Caco-2 (cell line): ENCODE measurements around the gene IL36B. TPM values are rescaled to one million over a fixed set of nuclear protein-coding genes. Genes with fewer than 3 reads are reported as not detected.

Experiments used
- BruUV-seq: library from RNA; stranded (reverse); fragments of 400-500 nt; replicated peaks from 2 replicates; lab custom pipeline; 2021; lab: Mats Ljungman, UMichigan
- CTCF ChIA-PET: fragments of 300-600 bp; sonication (Branson Sonifier 250); formaldehyde crosslinking; loops from one replicate; lab custom pipeline; 2022; ENCODE audit warnings: antibody characterized with exemption; lab: Charles Lee
- POLR2A ChIA-PET: fragments of 300-600 bp; sonication (Branson Sonifier 250); formaldehyde crosslinking; loops from one replicate; lab custom pipeline; 2022; ENCODE audit warnings: antibody characterized with exemption; lab: Charles Lee
- DNase-seq, 2 experiments: peaks; one replicate each; pipeline versions ENCODE4 v3.0.0 to v3.0.0-alpha.2; 2020 to 2022
- H3K27me3 ChIP-seq: replicated peaks from 2 replicates; pipeline ENCODE4 v1.6.0; 2011; ENCODE audit warnings: low read length; ENCODE audit not compliant: control insufficient read depth, insufficient read depth
- H3K36me3 ChIP-seq: 2 replicates; pipeline ENCODE4 v1.5.1; 2011; ENCODE audit warnings: low read length; ENCODE audit not compliant: control insufficient read depth, insufficient read depth
- H3K4me1 ChIP-seq: fragments of 250-450 bp; sonication (Bioruptor Pico); 2 replicates; pipeline ENCODE4 v1.5.1; 2020; ENCODE audit warnings: mild to moderate bottlenecking
- H3K4me3 ChIP-seq: 2 replicates; pipeline ENCODE4 v1.5.1; 2011; ENCODE audit warnings: low read depth, mild to moderate bottlenecking, control low read depth, low read length
- H3K9me3 ChIP-seq: fragments of 250-450 bp; sonication (Bioruptor Pico); 2 replicates; pipeline ENCODE4 v1.5.1; 2020; ENCODE audit warnings: mild to moderate bottlenecking, moderate library complexity
- H3K27ac Mint-ChIP-seq: one replicate; pipeline ENCODE4 v1.8.0; 2022; ENCODE audit warnings: mixed read lengths; ENCODE audit not compliant: unreplicated experiment
- H3K27me3 Mint-ChIP-seq: one replicate; pipeline ENCODE4 v1.8.0; 2022; ENCODE audit warnings: mixed read lengths; ENCODE audit not compliant: insufficient read depth, unreplicated experiment
- H3K36me3 Mint-ChIP-seq: one replicate; pipeline ENCODE4 v1.8.0; 2022; ENCODE audit warnings: mild to moderate bottlenecking, mixed read lengths; ENCODE audit not compliant: insufficient read depth, unreplicated experiment
- H3K4me1 Mint-ChIP-seq: one replicate; pipeline ENCODE4 v1.8.0; 2022; ENCODE audit warnings: low read depth, mixed read lengths; ENCODE audit not compliant: unreplicated experiment
- H3K4me3 Mint-ChIP-seq: one replicate; pipeline ENCODE4 v1.8.0; 2022; ENCODE audit warnings: mild to moderate bottlenecking, moderate library complexity, mixed read lengths; ENCODE audit not compliant: unreplicated experiment
- H3K9me3 Mint-ChIP-seq: one replicate; pipeline ENCODE4 v1.8.0; 2022; ENCODE audit warnings: mixed read lengths; ENCODE audit not compliant: unreplicated experiment
- CTCF ChIP-seq, 2 experiments: fragments of 200-600 bp in 1 of 2; IDR thresholded peaks; 1 replicate in 1 of 2; 2 replicates in 1 of 2; pipeline versions ENCODE4 v1.5.1 to v1.8.0; 2011 to 2022; ENCODE audit warnings: antibody characterized with exemption in 1 of 2, control low read depth in 1 of 2, inconsistent platforms in 1 of 2, low read depth in 1 of 2, low read length in 1 of 2, mild to moderate bottlenecking in 1 of 2, moderate library complexity in 1 of 2; ENCODE audit not compliant: insufficient read depth in 1 of 2, severe bottlenecking in 1 of 2, unreplicated experiment in 1 of 2
- intact Hi-C: fragments of 100-400 bp; cut with micrococcal nuclease; formaldehyde crosslinking; loops from one replicate; pipeline ENCODE4 v1.10.0; 2022; ENCODE audit not compliant: unreplicated experiment
- total RNA-seq: library from RNA; stranded (reverse); gene quantifications from 2 replicates; pipeline ENCODE4 v1.2.3, GENCODE V29; 2022

Gene IL36B
- total RNA-seq, 1 experiment from 2014 or later = not detected

GRCh38 chr2:113083296-113083695, 30.6 kb upstream of the IL36B start:
- ChIA-PET POLR2A (no interaction called here), CTCF (interaction anchor here (0.6 kb wide), 1 partner anchor 127 kb away, joined by 3 read pairs; no protein-coding TSS in a partner anchor)
- DNase-seq = no peak
- Mint-ChIP-seq H3K27ac (no peak overlapping the region), H3K27me3 (peaks cover 6% of the 10 kb centered on the region), H3K4me3 (no peak overlapping the region), H3K4me1 (no peaks in the 10 kb centered on the region), H3K36me3 (no peaks in the 10 kb centered on the region), H3K9me3 (no peaks in the 10 kb centered on the region)
- H3K27me3 ChIP-seq = no peaks in the 10 kb centered on the region; the same call in 1 of the 2 replicates
- no peaks in the 10 kb centered on the region for H3K9me3 ChIP-seq
- no peak overlapping the region for H3K4me3 ChIP-seq
- no peak for TF ChIP-seq CTCF (IDR thresholded peaks at IDR 0.05; ENCODE audit: insufficient read depth in 1 of 2, low read depth in 1 of 2, low read length in 1 of 2, severe bottlenecking in 1 of 2, unreplicated experiment in 1 of 2)
- no peaks in the 10 kb centered on the region for H3K36me3 ChIP-seq
- no TSS peak for BruUV-seq
- intact Hi-C loops = loop anchor here (5.0 kb wide), 3 partner anchors 99 to 309 kb away; no protein-coding TSS in a partner anchor
- no peaks in the 10 kb centered on the region for H3K4me1 ChIP-seq

GRCh38 chr2:113081488-113082210, 29.0 kb upstream of the IL36B start:
- H3K4me3 ChIP-seq = no peak overlapping the region
- Mint-ChIP-seq H3K4me1 (no peaks in the 10 kb centered on the region), H3K27me3 (peaks cover 6% of the 10 kb centered on the region), H3K36me3 (no peaks in the 10 kb centered on the region), H3K4me3 (no peak overlapping the region), H3K27ac (no peak overlapping the region), H3K9me3 (no peaks in the 10 kb centered on the region)
- ChIA-PET POLR2A (no interaction called here), CTCF (no interaction called here)
- no peak for TF ChIP-seq CTCF (IDR thresholded peaks at IDR 0.05; ENCODE audit: insufficient read depth in 1 of 2, low read depth in 1 of 2, low read length in 1 of 2, severe bottlenecking in 1 of 2, unreplicated experiment in 1 of 2)
- no peak for DNase-seq
- BruUV-seq = no TSS peak
- H3K4me1 ChIP-seq = no peaks in the 10 kb centered on the region
- H3K36me3 ChIP-seq = no peaks in the 10 kb centered on the region
- intact Hi-C loops = loop anchor here (2.0 to 5.0 kb wide), 4 partner anchors 19 to 311 kb away; no protein-coding TSS in a partner anchor
- no peaks in the 10 kb centered on the region; the same call in 1 of the 2 replicates for H3K27me3 ChIP-seq
- H3K9me3 ChIP-seq = no peaks in the 10 kb centered on the region

- peak; percentile 84 to 91 for TF ChIP-seq CTCF (IDR thresholded peaks at IDR 0.05; ENCODE audit: insufficient read depth in 1 of 2, low read depth in 1 of 2, low read length in 1 of 2, severe bottlenecking in 1 of 2, unreplicated experiment in 1 of 2)
- no TSS peak for BruUV-seq
- H3K36me3 Mint-ChIP-seq = no peaks in the 10 kb centered on the region
- H3K27me3 Mint-ChIP-seq = peaks cover 2% of the 10 kb centered on the region
- H3K27ac Mint-ChIP-seq = no peak overlapping the region
- H3K9me3 Mint-ChIP-seq = no peaks in the 10 kb centered on the region
- ChIA-PET CTCF (interaction anchor here (0.5 to 2.4 kb wide), 26 partner anchors 8 to 1472 kb away, joined by 3 to 48 read pairs (median 4); partner anchors contain the start of gene IL1RN), POLR2A (no interaction called here)
- H3K9me3 ChIP-seq = no peaks in the 10 kb centered on the region
- intact Hi-C loops = loop anchor here (1.0 to 5.0 kb wide), 6 partner anchors 21 to 312 kb away; no protein-coding TSS in a partner anchor
- H3K4me3 ChIP-seq = no peak overlapping the region
- no peak overlapping the region for H3K4me3 Mint-ChIP-seq
- DNase-seq = peak in 1 of 2 experiments; percentile 74
- H3K4me1 ChIP-seq = no peaks in the 10 kb centered on the region
- no peaks in the 10 kb centered on the region; the same call in 1 of the 2 replicates for H3K27me3 ChIP-seq
- no peaks in the 10 kb centered on the region for H3K4me1 Mint-ChIP-seq
- no peaks in the 10 kb centered on the region for H3K36me3 ChIP-seq
These were observed 27.5 kb upstream of the IL36B start for GRCh38 chr2:113080134-113080533.
